K562 (cell line): Measurements from ENCODE around the gene FAM89B. TPM values are rescaled to one million over a fixed set of nuclear protein-coding genes. Genes with fewer than 3 reads are reported as not detected.

ENCODE experiments used
- BRF2 ChIP-seq: IDR thresholded peaks from 3 replicates; pipeline ENCODE4 v1.6.1; 2011; ENCODE audit warnings: borderline replicate concordance, mild to moderate bottlenecking; ENCODE audit not compliant: insufficient read length, insufficient read depth
- COPS2 ChIP-seq: fragments of 450-650 bp; conservative IDR thresholded peaks from 2 replicates; pipeline ENCODE4 v1.6.1; 2016; ENCODE audit warnings: mild to moderate bottlenecking, moderate library complexity
- CTBP1 ChIP-seq: fragments of 450-650 bp; IDR thresholded peaks from 2 replicates; pipeline ENCODE4 v1.6.1; 2016; ENCODE audit warnings: borderline replicate concordance
- E2F5 ChIP-seq: sonication (generic); formaldehyde crosslinking; IDR thresholded peaks from 2 replicates; pipeline ENCODE4 v1.8.0; 2022; ENCODE audit warnings: mild to moderate bottlenecking, missing genetic modification reagents
- FOXO4 ChIP-seq: fragments of 450-650 bp; formaldehyde crosslinking; IDR thresholded peaks from 2 replicates; pipeline ENCODE4 v1.4.0; 2020; ENCODE audit warnings: mild to moderate bottlenecking, moderate library complexity
- KAT7 ChIP-seq: sonication (generic); formaldehyde crosslinking; IDR thresholded peaks from 2 replicates; pipeline ENCODE4 v1.8.0; 2022; ENCODE audit warnings: missing genetic modification reagents, mild to moderate bottlenecking, borderline replicate concordance
- KDM4B ChIP-seq, 2 experiments: fragments of 450-650 bp in 1 of 2; sonication (generic) in 1 of 2; IDR thresholded peaks; 2 replicates each; pipeline ENCODE4 v1.6.1; 2016 to 2017; ENCODE audit warnings: borderline replicate concordance in 2 of 2, antibody characterized with exemption in 1 of 2, low read depth in 1 of 2, mild to moderate bottlenecking in 1 of 2
- MEF2A ChIP-seq: IDR thresholded peaks from 2 replicates; pipeline ENCODE4 v1.6.1; 2011; ENCODE audit warnings: low read depth, mild to moderate bottlenecking, low read length, moderate library complexity; ENCODE audit not compliant: control insufficient read depth
- MITF ChIP-seq: IDR thresholded peaks from 2 replicates; pipeline ENCODE4 v1.6.1; 2014; ENCODE audit warnings: antibody characterized with exemption
- POU5F1 ChIP-seq: fragments of 150-350 bp; IDR thresholded peaks from 2 replicates; pipeline ENCODE4 v1.6.1; 2014; ENCODE audit warnings: borderline replicate concordance, low read length, low read depth, mild to moderate bottlenecking; ENCODE audit not compliant: partially characterized antibody
- PTRF ChIP-seq: fragments of 450-650 bp; IDR thresholded peaks from 2 replicates; pipeline ENCODE4 v1.6.1; 2016; ENCODE audit warnings: mild to moderate bottlenecking, missing genetic modification characterization, missing compliant biosample characterization
- RBM14 ChIP-seq: fragments of 200-400 bp; formaldehyde crosslinking; IDR thresholded peaks from 2 replicates; pipeline ENCODE4 v1.6.1; 2018; ENCODE audit warnings: low read depth, mild to moderate bottlenecking, low read length, moderate library complexity, borderline replicate concordance; ENCODE audit not compliant: insufficient read depth
- RBM17 ChIP-seq: fragments of 200-400 bp; formaldehyde crosslinking; IDR thresholded peaks from 2 replicates; pipeline ENCODE4 v1.6.1; 2017; ENCODE audit warnings: low read depth, mild to moderate bottlenecking, low read length, borderline replicate concordance
- TAF15 ChIP-seq: fragments of 200-400 bp; formaldehyde crosslinking; IDR thresholded peaks from 2 replicates; pipeline ENCODE4 v1.6.1; 2017; ENCODE audit warnings: mild to moderate bottlenecking, low read depth, low read length, moderate library complexity
- XRCC5 ChIP-seq: fragments of 200-400 bp; formaldehyde crosslinking; IDR thresholded peaks from 2 replicates; pipeline ENCODE4 v1.6.1; 2017; ENCODE audit warnings: low read depth, mild to moderate bottlenecking, low read length
- ZBTB2 ChIP-seq: fragments of 450-650 bp; IDR thresholded peaks from 2 replicates; pipeline ENCODE4 v1.6.1; 2016; ENCODE audit warnings: antibody characterized with exemption
- ZFP1 ChIP-seq: fragments of 450-650 bp; formaldehyde crosslinking; IDR thresholded peaks from 2 replicates; pipeline ENCODE4 v1.4.0; 2020; ENCODE audit warnings: mild to moderate bottlenecking, mixed read lengths
- ZNF77 ChIP-seq: fragments of 250-450 bp; sonication (Bioruptor Pico); IDR thresholded peaks from 2 replicates; pipeline ENCODE4 v1.5.0; 2020
- polyA plus RNA-seq, 8 experiments: library from polyadenylated mRNA; depleted of rRNA in 4 of 8; stranded (reverse) in 5 of 8; unstranded in 3 of 8; fragments of >200 nt; fragmentation: Nextera tagmentation in 2 of 8; fragmentation: Illumina TruSeq in 1 of 8; extraction: Ambion mirVana in 2 of 8; extraction: Trizol in 1 of 8; gene quantifications; 2 replicates each; pipeline versions ENCODE4 v1.2.1 to v1.2.3, GENCODE V29; 2011 to 2014; ENCODE audit warnings: inconsistent platforms in 1 of 8, missing spikeins in 1 of 8
- total RNA-seq, 7 experiments: library from RNA; depleted of rRNA in 6 of 7; stranded (reverse); fragments of >200 nt in 6 of 7; fragmentation: Illumina TruSeq in 2 of 7; extraction: Trizol in 2 of 7; gene quantifications; 2 replicates each; pipeline versions ENCODE4 v1.2.1 to v1.2.3, GENCODE V29; 2011 to 2021; ENCODE audit warnings: low replicate concordance in 1 of 7

Gene FAM89B
- total and polyA plus RNA-seq, 9 of the 15 experiments (the other 6 are each of a cell fraction or from before 2014, with no cell fraction given): 0.32 to 27.6 (median 11.9) TPM

GRCh38 chr11:65569973-65570918, 2.1 kb upstream of the FAM89B start, which contains the start of gene ZNRD2 (continued):
- TF ChIP-seq PTRF (tag): no peak
- 0 out of 2 replicates have a peak, but pooled peaks have one; percentile 3 for TF ChIP-seq MEF2A
- peak in 1 of 2 experiments; percentile 82; a peak in 1 of 4 replicates for TF ChIP-seq KDM4B (IDR thresholded peaks at IDR 0.05; ENCODE audit: borderline replicate concordance in 2 of 2, low read depth in 1 of 2)
- no peak for TF ChIP-seq POU5F1
- TF ChIP-seq KAT7 (CRISPR knock-in tag): peak; percentile 88
- TF ChIP-seq RBM14: no peak
- no peak for TF ChIP-seq TAF15
- peak; percentile 67 for TF ChIP-seq ZBTB2
- no peak for TF ChIP-seq MITF
- TF ChIP-seq COPS2: no peak
- TF ChIP-seq XRCC5: peak; percentile 93
- peak; percentile 95 for TF ChIP-seq CTBP1
- TF ChIP-seq FOXO4 (CRISPR knock-in tag): 0 out of 2 replicates have a peak, but pooled peaks have one; percentile 42
- TF ChIP-seq BRF2: no peak
- no peak for TF ChIP-seq E2F5
- TF ChIP-seq ZNF77 (CRISPR knock-in tag): no peak
- no peak for TF ChIP-seq ZFP1 (CRISPR knock-in tag)
- TF ChIP-seq RBM17: no peak
